Measurements from ENCODE around the gene KCNMA1. TPM values are rescaled to one million over a fixed set of nuclear protein-coding genes. Genes with fewer than 3 reads are reported as not detected.

The KCNMA1 gene
- total and polyA plus RNA-seq, 10 of the 15 experiments (the other 5 are each of a cell fraction or from before 2014, with no cell fraction given), result 8.5 to 77.0 (median 21.3) TPM

DNA sequence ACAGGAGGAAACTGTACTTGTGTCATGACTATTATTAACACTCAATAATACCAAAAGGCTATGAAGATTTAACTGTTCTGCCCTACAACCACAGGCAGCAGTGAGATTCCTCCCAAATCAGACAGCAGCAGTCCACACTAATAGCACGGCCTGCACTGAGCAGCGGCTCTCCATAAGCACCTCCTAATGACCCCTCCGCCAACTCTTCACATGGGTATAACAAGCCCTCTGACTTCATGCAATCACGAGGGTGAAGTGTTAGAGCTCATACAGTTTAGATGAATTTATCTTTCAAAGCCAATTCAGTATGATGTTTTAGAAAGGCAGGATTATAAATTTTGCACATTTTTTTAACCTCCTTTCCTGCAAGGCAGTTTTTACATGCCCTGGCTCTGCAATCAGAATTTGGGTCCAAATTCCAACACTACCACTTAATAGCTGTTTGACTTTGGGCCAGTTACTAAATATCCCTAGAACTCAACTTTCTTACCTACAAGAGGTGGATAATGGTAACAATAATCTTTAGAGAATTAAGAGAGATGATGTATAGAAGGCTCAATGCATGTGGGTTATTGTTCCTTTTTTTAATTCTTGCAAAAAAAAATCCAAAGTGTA lies 617.1 kb downstream of the KCNMA1 start:
- ATAC-seq (no peak), DNase-seq (ENCODE audit: low read depth, low spot score) (no peak), FAIRE-seq (no peak)
- Histone ChIP-seq H3K4me2 (ENCODE audit: control insufficient read depth, insufficient read depth) (no peak overlapping the region), H3K79me2 (ENCODE audit: control insufficient read depth, insufficient read depth, low read length) (no peaks in the 10 kb centered on the region), H3K36me3 (ENCODE audit: control insufficient read depth in 2 of 2, insufficient read depth in 2 of 2, low read length in 1 of 2) (no peaks in the 10 kb centered on the region), H2AFZ (ENCODE audit: control insufficient read depth, low read depth, low read length) (no peak overlapping the region), H3K9me3 (replicated peaks; ENCODE audit: control insufficient read depth, insufficient read depth, low read length) (no peaks in the 10 kb centered on the region), H3K4me1 (ENCODE audit: control insufficient read depth, insufficient read depth, low read length) (no peaks in the 10 kb centered on the region), H3K9ac (ENCODE audit: control insufficient read depth, insufficient read depth, low read length) (no peak overlapping the region), H3K27me3 (replicated peaks in 1 of 2; ENCODE audit: control insufficient read depth in 2 of 2, insufficient read depth in 2 of 2, low read length in 1 of 2) (no peaks in the 10 kb centered on the region), H3K4me3 (no peak overlapping the region), H3K27ac (ENCODE audit: control insufficient read depth, insufficient read depth) (no peak overlapping the region), H4K20me1 (ENCODE audit: control insufficient read depth, insufficient read depth) (no peaks in the 10 kb centered on the region)
- no TSS peak for BruUV-seq (replicated peaks)
- in situ Hi-C loops (cut with MboI), result no loop called here
- SMC1A ChIA-PET (ENCODE audit: uncharacterized antibody, unreplicated experiment), result interaction anchor here (1.1 kb wide), 1 partner anchor 12 kb away, joined by 3 read pairs; no protein-coding TSS in a partner anchor
- POLR2A ChIA-PET, result interaction anchor here (0.6 kb wide), 1 partner anchor 75 kb away, joined by 3 read pairs; no protein-coding TSS in a partner anchor
- CTCF ChIA-PET, result interaction anchor here (0.6 to 3.2 kb wide), 4 partner anchors 14 to 75 kb away, joined by 3 to 11 read pairs (median 4); no protein-coding TSS in a partner anchor
- intact Hi-C loops (cut with micrococcal nuclease; ENCODE audit: unreplicated experiment), result no loop called here
- RAD21 ChIA-PET (ENCODE audit: unreplicated experiment), result no interaction called here
- WGBS (ENCODE audit: insufficient coverage, insufficient replicate concordance, low lambda C conversion rate, missing lambda C conversion rate), result 49% methylated on average over 4 of the region's 4 CpGs
- TF ChIP-seq JUNB (IDR thresholded peaks at IDR 0.05) (no peak), NR2C2 (IDR thresholded peaks at IDR 0.05; ENCODE audit: borderline replicate concordance, control insufficient read depth, insufficient read length, low read depth) (no peak), CBX5 (IDR thresholded peaks at IDR 0.05; ENCODE audit: low read depth) (no peak), GABPA (IDR thresholded peaks at IDR 0.05; ENCODE audit: low read depth) (no peak), SP1 (IDR thresholded peaks at IDR 0.05; ENCODE audit: low read depth, low read length) (no peak), CHD4 (IDR thresholded peaks at IDR 0.05) (no peak), SPI1 (IDR thresholded peaks at IDR 0.05; ENCODE audit: borderline replicate concordance, insufficient read depth, low read depth, low read length) (no peak), TARDBP (IDR thresholded peaks at IDR 0.05; ENCODE audit: borderline replicate concordance) (no peak), ASH2L (IDR thresholded peaks at IDR 0.05; ENCODE audit: borderline replicate concordance, low read depth) (no peak), MTA3 (IDR thresholded peaks at IDR 0.05; ENCODE audit: borderline replicate concordance, low read length) (no peak), HDAC6 (IDR thresholded peaks at IDR 0.05; ENCODE audit: unreplicated experiment) (no peak), ATF7 (IDR thresholded peaks at IDR 0.05; ENCODE audit: low read depth) (no peak), MYC (IDR thresholded peaks at IDR 0.05; ENCODE audit: insufficient read depth, insufficient read length, insufficient replicate concordance, low read length, severe bottlenecking) (no peak), ZZZ3 (IDR thresholded peaks at IDR 0.05; ENCODE audit: control insufficient read depth, insufficient read length, low read depth) (no peak)
- TF ChIP-seq, protein P1, sequence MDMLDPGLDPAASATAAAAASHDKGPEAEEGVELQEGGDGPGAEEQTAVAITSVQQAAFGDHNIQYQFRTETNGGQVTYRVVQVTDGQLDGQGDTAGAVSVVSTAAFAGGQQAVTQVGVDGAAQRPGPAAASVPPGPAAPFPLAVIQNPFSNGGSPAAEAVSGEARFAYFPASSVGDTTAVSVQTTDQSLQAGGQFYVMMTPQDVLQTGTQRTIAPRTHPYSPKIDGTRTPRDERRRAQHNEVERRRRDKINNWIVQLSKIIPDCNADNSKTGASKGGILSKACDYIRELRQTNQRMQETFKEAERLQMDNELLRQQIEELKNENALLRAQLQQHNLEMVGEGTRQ (IDR thresholded peaks at IDR 0.05; ENCODE audit: borderline replicate concordance, low read depth, low read length), result no peak
- TF ChIP-seq, protein P2, sequence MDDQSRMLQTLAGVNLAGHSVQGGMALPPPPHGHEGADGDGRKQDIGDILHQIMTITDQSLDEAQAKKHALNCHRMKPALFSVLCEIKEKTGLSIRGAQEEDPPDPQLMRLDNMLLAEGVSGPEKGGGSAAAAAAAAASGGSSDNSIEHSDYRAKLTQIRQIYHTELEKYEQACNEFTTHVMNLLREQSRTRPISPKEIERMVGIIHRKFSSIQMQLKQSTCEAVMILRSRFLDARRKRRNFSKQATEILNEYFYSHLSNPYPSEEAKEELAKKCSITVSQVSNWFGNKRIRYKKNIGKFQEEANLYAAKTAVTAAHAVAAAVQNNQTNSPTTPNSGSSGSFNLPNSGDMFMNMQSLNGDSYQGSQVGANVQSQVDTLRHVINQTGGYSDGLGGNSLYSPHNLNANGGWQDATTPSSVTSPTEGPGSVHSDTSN (IDR thresholded peaks at IDR 0.05; ENCODE audit: insufficient replicate concordance, low read depth, low read length), result no peak
- TF ChIP-seq, protein P3, sequence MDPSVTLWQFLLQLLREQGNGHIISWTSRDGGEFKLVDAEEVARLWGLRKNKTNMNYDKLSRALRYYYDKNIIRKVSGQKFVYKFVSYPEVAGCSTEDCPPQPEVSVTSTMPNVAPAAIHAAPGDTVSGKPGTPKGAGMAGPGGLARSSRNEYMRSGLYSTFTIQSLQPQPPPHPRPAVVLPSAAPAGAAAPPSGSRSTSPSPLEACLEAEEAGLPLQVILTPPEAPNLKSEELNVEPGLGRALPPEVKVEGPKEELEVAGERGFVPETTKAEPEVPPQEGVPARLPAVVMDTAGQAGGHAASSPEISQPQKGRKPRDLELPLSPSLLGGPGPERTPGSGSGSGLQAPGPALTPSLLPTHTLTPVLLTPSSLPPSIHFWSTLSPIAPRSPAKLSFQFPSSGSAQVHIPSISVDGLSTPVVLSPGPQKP (IDR thresholded peaks at IDR 0.05; ENCODE audit: low read depth, low read length), result no peak
- TF ChIP-seq, protein P4, sequence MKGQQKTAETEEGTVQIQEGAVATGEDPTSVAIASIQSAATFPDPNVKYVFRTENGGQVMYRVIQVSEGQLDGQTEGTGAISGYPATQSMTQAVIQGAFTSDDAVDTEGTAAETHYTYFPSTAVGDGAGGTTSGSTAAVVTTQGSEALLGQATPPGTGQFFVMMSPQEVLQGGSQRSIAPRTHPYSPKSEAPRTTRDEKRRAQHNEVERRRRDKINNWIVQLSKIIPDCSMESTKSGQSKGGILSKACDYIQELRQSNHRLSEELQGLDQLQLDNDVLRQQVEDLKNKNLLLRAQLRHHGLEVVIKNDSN (IDR thresholded peaks at IDR 0.05; ENCODE audit: borderline replicate concordance, extremely low read length, insufficient read depth, low read depth, low read length), result no peak
- TF ChIP-seq, protein P5, sequence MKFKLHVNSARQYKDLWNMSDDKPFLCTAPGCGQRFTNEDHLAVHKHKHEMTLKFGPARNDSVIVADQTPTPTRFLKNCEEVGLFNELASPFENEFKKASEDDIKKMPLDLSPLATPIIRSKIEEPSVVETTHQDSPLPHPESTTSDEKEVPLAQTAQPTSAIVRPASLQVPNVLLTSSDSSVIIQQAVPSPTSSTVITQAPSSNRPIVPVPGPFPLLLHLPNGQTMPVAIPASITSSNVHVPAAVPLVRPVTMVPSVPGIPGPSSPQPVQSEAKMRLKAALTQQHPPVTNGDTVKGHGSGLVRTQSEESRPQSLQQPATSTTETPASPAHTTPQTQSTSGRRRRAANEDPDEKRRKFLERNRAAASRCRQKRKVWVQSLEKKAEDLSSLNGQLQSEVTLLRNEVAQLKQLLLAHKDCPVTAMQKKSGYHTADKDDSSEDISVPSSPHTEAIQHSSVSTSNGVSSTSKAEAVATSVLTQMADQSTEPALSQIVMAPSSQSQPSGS (IDR thresholded peaks at IDR 0.05; ENCODE audit: low read length), result no peak
